Endometrium (tissue), 2 donors: ENCODE measurements around the gene OTUD1.

Source experiments
- FAIRE-seq: peaks from 2 replicates; lab custom pipeline; 2012; peaks lifted over from hg19 to GRCh38; lab: Jason Lieb, UNC
- donor health status: control.
- donor health status: control.

Gene OTUD1

DNA sequence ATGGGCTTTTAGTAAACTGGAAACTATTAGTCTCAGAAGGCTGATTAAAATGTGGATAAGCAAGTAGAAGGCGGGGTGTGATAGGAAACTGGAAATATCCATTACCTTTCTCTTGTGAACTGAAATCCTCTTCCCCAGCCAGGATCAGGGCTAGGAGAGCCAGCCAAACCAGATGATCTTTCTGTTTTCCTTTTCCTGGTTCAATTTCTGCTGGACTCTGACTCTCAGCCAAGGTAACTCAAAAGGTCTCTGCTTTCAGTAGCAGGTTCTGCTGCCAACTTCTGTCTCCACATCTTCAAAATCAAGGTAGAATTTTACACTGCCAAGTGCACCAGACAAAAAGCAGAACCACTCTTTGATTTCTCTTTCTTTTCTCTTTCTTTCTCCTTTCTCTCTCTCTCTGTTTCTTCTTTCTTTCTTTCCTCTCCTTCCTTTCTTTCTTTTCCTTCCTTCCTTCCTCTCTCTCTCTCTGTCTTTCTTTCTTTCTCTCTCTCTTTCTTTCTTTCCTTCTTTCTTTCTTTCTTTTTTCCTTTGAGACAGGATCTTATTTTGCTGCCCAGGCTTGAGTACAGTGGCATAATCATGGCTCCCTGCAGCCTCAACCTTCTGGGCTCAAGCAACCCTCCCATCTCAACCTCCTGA is 30.8 kb downstream of the OTUD1 start:
- no peak for FAIRE-seq

DNA sequence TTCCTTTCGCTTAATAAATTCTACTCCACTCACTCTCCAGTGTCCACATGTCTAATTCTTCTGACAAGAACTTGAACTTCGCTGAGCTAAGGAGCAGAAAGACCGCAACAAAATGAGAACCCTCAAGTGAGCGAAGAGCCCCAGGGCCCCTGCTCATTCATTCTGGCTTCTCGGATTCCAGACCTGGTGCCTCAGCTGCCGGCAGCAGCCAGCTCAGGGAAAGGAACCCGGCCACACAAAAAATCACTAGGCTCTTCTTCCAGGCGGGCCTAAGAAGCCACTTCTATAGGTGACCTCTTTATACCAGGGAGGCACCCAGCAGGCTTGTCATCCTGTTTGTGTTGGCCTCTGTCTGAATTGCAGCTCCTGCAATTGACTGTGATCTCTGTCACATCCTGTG is 33.3 kb downstream of the OTUD1 start:
- FAIRE-seq, result no peak

DNA sequence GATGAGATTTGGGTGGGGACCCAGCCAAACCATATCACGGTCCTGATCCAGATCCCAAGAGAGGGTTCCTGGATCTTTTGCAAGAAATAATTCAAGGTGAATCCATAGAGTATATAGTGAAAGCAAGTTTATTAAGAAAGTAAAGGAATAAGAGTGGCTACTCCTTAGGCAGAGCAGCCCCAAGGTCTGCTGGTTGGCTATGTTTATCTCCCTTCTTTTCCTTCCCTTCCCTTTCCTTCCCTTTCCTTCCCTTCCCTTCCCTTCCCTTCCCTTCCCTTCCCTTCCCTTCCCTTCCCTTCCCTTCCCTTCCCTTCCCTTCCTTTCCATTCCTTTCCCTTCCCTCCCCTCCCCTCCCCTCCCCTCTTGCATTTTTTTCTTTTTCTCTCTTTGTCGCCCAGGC is 35.2 kb downstream of the OTUD1 start:
- FAIRE-seq, result no peak

- FAIRE-seq, result no peak
Measured at GRCh38 chr10:23474626-23475025, 35.8 kb downstream of the OTUD1 start.

- FAIRE-seq, result no peak
Measured at GRCh38 chr10:23478570-23478969, 39.7 kb downstream of the OTUD1 start.

DNA sequence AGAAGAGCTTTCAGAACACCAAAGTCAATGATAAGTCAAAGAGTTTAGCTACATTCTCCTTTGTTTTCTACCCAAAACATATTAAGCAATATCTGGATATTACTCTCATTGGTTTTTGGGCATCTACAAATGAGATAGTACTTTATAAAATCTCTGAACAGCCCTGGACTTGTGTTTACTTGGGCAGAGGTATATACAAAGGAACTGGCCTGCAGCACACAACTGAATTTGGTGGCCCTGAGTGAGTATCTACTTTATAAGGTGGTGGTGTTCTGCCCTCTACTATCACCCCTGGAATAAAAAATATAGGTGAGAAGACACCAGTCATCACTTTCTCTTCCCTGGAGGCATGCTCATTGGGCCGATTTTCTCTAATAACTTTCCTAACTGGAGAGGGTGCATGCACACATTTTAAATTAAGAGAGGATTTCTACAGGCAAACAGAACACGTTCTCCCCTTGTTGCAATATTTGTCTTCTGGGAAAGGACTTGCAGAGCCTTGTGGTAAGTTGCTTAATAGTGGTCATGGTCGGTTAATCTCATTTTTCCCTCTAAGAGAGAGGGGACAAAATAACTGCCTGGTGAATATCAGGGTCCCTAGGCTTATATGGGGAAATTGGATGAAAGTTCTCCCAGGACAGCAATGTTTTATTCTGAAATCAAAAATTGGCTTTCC is 41.1 kb downstream of the OTUD1 start:
- no peak for FAIRE-seq

GRCh38 chr10:23481363-23481961 is 42.6 kb downstream of the OTUD1 start:
- no peak for FAIRE-seq

- no peak for FAIRE-seq
Measured at GRCh38 chr10:23490115-23490514, 51.2 kb downstream of the OTUD1 start.
